ENCODE data around the gene MAST4.
A peak's percentile ranks its signal among the peaks of the same experiment; 100 is the strongest.

MAST4 gene

GRCh38 chr5:66969963-66970362 is 373.8 kb downstream of the MAST4 start:
- DNase-seq = no peak

- DNase-seq = no peak
Observed at GRCh38 chr5:66972004-66972403, 375.8 kb downstream of the MAST4 start.

- no peak for DNase-seq
Observed at GRCh38 chr5:66974256-66974655, 378.1 kb downstream of the MAST4 start.

GRCh38 chr5:66976108-66976507 is 379.9 kb downstream of the MAST4 start:
- DNase-seq = no peak

GRCh38 chr5:66979738-66980137 is 383.5 kb downstream of the MAST4 start:
- DNase-seq = no peak

- no peak for DNase-seq
Observed at GRCh38 chr5:66981266-66982055, 385.3 kb downstream of the MAST4 start.

GRCh38 chr5:66982056-66982387 is 385.8 kb downstream of the MAST4 start:
- no peak for DNase-seq

- no peak for DNase-seq
Observed at GRCh38 chr5:66982470-66982869, 386.3 kb downstream of the MAST4 start.

GRCh38 chr5:66985417-66985816 is 389.2 kb downstream of the MAST4 start:
- DNase-seq = no peak

- DNase-seq = no peak
Observed at GRCh38 chr5:66986009-66986408, 389.8 kb downstream of the MAST4 start.

- DNase-seq = no peak
Observed at GRCh38 chr5:66986534-66986933, 390.3 kb downstream of the MAST4 start.

GRCh38 chr5:66987126-66987525 is 390.9 kb downstream of the MAST4 start:
- no peak for DNase-seq

- DNase-seq = no peak
Observed at GRCh38 chr5:66987540-66987939, 391.3 kb downstream of the MAST4 start.

- DNase-seq = peak in 1 of 2 donors; percentile 57
Observed at GRCh38 chr5:66987949-66988838, 392.0 kb downstream of the MAST4 start.

GRCh38 chr5:66989286-66989685 is 393.1 kb downstream of the MAST4 start:
- no peak for DNase-seq

- no peak for DNase-seq
Observed at GRCh38 chr5:66989781-66990180, 393.6 kb downstream of the MAST4 start.

GRCh38 chr5:66991746-66992145 is 395.6 kb downstream of the MAST4 start:
- DNase-seq = no peak

- DNase-seq = no peak
Observed at GRCh38 chr5:66992547-66992946, 396.4 kb downstream of the MAST4 start.

GRCh38 chr5:66993448-66993847 is 397.3 kb downstream of the MAST4 start:
- no peak for DNase-seq

GRCh38 chr5:66993882-66994281 is 397.7 kb downstream of the MAST4 start:
- no peak for DNase-seq

- DNase-seq = no peak
Observed at GRCh38 chr5:66994790-66995189, 398.6 kb downstream of the MAST4 start.

GRCh38 chr5:67000794-67001475 is 404.7 kb downstream of the MAST4 start:
- no peak for DNase-seq

- DNase-seq = no peak
Observed at GRCh38 chr5:67002832-67003684, 406.9 kb downstream of the MAST4 start.

Measured in CD4-positive, alpha-beta T cell treated with Interferon alpha-2 for 1 hour (primary cell).